Stimulated activated naive CD4-positive, alpha-beta T cell treated with Interleukin-2 at 50 U/mL for 16 hours (primary cell): ENCODE data around the gene TTC29.
"Not testable (repeated sequence)": the region's sequence is repeated elsewhere in the genome, so short reads cannot be mapped to it uniquely, and the experiment has no call there.

ENCODE experiments used
- DNase-seq: peaks from one replicate; lab custom pipeline; 2025; lab: John Stamatoyannopoulos, UW

TTC29 gene

GRCh38 chr4:146709956-146710355, 235.7 kb downstream of the TTC29 start:
- no peak for DNase-seq

- DNase-seq, result no peak
Measured at GRCh38 chr4:146699910-146700309, 245.8 kb downstream of the TTC29 start.

GRCh38 chr4:146674829-146675570, 270.7 kb downstream of the TTC29 start:
- DNase-seq, result no peak

- not testable (repeated sequence) for DNase-seq
Measured at GRCh38 chr4:146663968-146664311, 281.7 kb downstream of the TTC29 start.

- no peak for DNase-seq
Measured at GRCh38 chr4:146661367-146661766, 284.3 kb downstream of the TTC29 start.
